SH-SY5Y (cell line): ENCODE measurements around the gene MED29.

Experiments used
- GATA2 ChIP-seq: IDR thresholded peaks from 2 replicates; pipeline ENCODE4 v1.6.1; 2011; ENCODE audit warnings: mild to moderate bottlenecking, low read depth, low read length
- GATA3 ChIP-seq: IDR thresholded peaks from 2 replicates; pipeline ENCODE4 v1.6.1; 2011; ENCODE audit warnings: low read depth, mild to moderate bottlenecking, low read length, moderate library complexity

GRCh38 chr19:39352381-39353255 lies 38.6 kb upstream of the MED29 start:
- TF ChIP-seq GATA2 (no peak), GATA3 (no peak)
